ENCODE data around the gene IBA57. TPM values are rescaled to one million over a fixed set of nuclear protein-coding genes. Genes with fewer than 3 reads are reported as not detected.
"Not testable (repeated sequence)": the region's sequence is repeated elsewhere in the genome, so short reads cannot be mapped to it uniquely, and the experiment has no call there.

The IBA57 gene
- total and polyA plus RNA-seq, 4 donors: 2.8 to 21.4 (median 6.9) TPM

- 82 to 89% methylated on average over 27 to 32 of the region's 32 CpGs for WGBS, 2 donors
These were observed 16.9 kb downstream of the IBA57 start for GRCh38 chr1:228182296-228183030.

GRCh38 chr1:228184152-228184551, 18.5 kb downstream of the IBA57 start:
- Histone ChIP-seq H3K27ac (ENCODE audit: low read depth in 1 of 2, low read length in 1 of 2) (no peak overlapping the region), H3K9ac (ENCODE audit: insufficient read depth in 1 of 2, low read length in 2 of 2) (no peak overlapping the region), H3K27me3 (ENCODE audit: control insufficient read depth in 3 of 3, insufficient read depth in 3 of 3, low read length in 2 of 3) (no peaks in the 10 kb centered on the region), H3K4me1 (ENCODE audit: control insufficient read depth in 5 of 5, insufficient read depth in 5 of 5, low read length in 5 of 5) (peaks cover 0 to 6% (median 0%) of the 10 kb centered on the region in 5 donors), H3K9me3 (ENCODE audit: control insufficient read depth in 4 of 4, insufficient read depth in 3 of 4, low read length in 3 of 4) (no peaks in the 10 kb centered on the region), H3K36me3 (ENCODE audit: control insufficient read depth in 4 of 4, insufficient read depth in 4 of 4, low read length in 4 of 4) (peaks cover 0 to 2% (median 0%) of the 10 kb centered on the region in 4 donors), H3K4me3 (no peak overlapping the region)
- WGBS, 2 donors: 87 to 88% methylated on average over 7 of the region's 7 CpGs
- ATAC-seq (ENCODE audit: insufficient read depth, low FRiP score): no peak
- no peak for TF ChIP-seq CTCF (IDR thresholded peaks at IDR 0.05; ENCODE audit: control extremely low read depth, extremely low read depth)
- no peak for DNase-seq

More at GRCh38 chr1:228182296-228183030, 16.9 kb downstream of the IBA57 start:
- peaks cover 0 to 2% (median 0%) of the 10 kb centered on the region in 4 donors for H3K36me3 ChIP-seq (ENCODE audit: control insufficient read depth in 4 of 4, insufficient read depth in 4 of 4, low read length in 4 of 4)
- no peak for TF ChIP-seq CTCF (IDR thresholded peaks at IDR 0.05; ENCODE audit: control extremely low read depth, extremely low read depth)
- DNase-seq: no peak
- no peaks in the 10 kb centered on the region for H3K9me3 ChIP-seq (ENCODE audit: control insufficient read depth in 4 of 4, insufficient read depth in 3 of 4, low read length in 3 of 4)
- H3K9ac ChIP-seq (ENCODE audit: insufficient read depth in 1 of 2, low read length in 2 of 2): no peak overlapping the region
- no peak for ATAC-seq (ENCODE audit: insufficient read depth, low FRiP score)
- no peak overlapping the region for H3K27ac ChIP-seq (ENCODE audit: low read depth in 1 of 2, low read length in 1 of 2)
- H3K27me3 ChIP-seq (ENCODE audit: control insufficient read depth in 3 of 3, insufficient read depth in 3 of 3, low read length in 2 of 3): no peaks in the 10 kb centered on the region
- peaks cover 0 to 6% (median 0%) of the 10 kb centered on the region in 5 donors for H3K4me1 ChIP-seq (ENCODE audit: control insufficient read depth in 5 of 5, insufficient read depth in 5 of 5, low read length in 5 of 5)
- no peak overlapping the region for H3K4me3 ChIP-seq

- H3K36me3 ChIP-seq (ENCODE audit: control insufficient read depth in 4 of 4, insufficient read depth in 4 of 4, low read length in 4 of 4): peaks cover 0 to 2% (median 0%) of the 10 kb centered on the region in 4 donors
- peaks cover 0 to 5% (median 0%) of the 10 kb centered on the region in 5 donors for H3K4me1 ChIP-seq (ENCODE audit: control insufficient read depth in 5 of 5, insufficient read depth in 5 of 5, low read length in 5 of 5)
- no peak overlapping the region for H3K4me3 ChIP-seq
- no peak overlapping the region for H3K27ac ChIP-seq (ENCODE audit: low read depth in 1 of 2, low read length in 1 of 2)
- H3K27me3 ChIP-seq (ENCODE audit: control insufficient read depth in 3 of 3, insufficient read depth in 3 of 3, low read length in 2 of 3): no peaks in the 10 kb centered on the region
- no peaks in the 10 kb centered on the region for H3K9me3 ChIP-seq (ENCODE audit: control insufficient read depth in 4 of 4, insufficient read depth in 3 of 4, low read length in 3 of 4)
- no peak for TF ChIP-seq CTCF (IDR thresholded peaks at IDR 0.05; ENCODE audit: control extremely low read depth, extremely low read depth)
- DNase-seq (no peak), ATAC-seq (ENCODE audit: insufficient read depth, low FRiP score) (no peak)
- no peak overlapping the region for H3K9ac ChIP-seq (ENCODE audit: insufficient read depth in 1 of 2, low read length in 2 of 2)
- 75 to 85% methylated on average over 11 of the region's 11 CpGs for WGBS, 2 donors
These were observed 20.0 kb downstream of the IBA57 start for GRCh38 chr1:228185641-228185965.

GRCh38 chr1:228188249-228188648, 22.6 kb downstream of the IBA57 start:
- not testable (repeated sequence) for H3K4me3 ChIP-seq; H3K4me1 ChIP-seq (ENCODE audit: control insufficient read depth in 5 of 5, insufficient read depth in 5 of 5, low read length in 5 of 5); H3K27ac ChIP-seq (ENCODE audit: low read depth in 1 of 2, low read length in 1 of 2); H3K9me3 ChIP-seq (ENCODE audit: control insufficient read depth in 4 of 4, insufficient read depth in 3 of 4, low read length in 3 of 4); H3K36me3 ChIP-seq (ENCODE audit: control insufficient read depth in 4 of 4, insufficient read depth in 4 of 4, low read length in 4 of 4); H3K9ac ChIP-seq (ENCODE audit: insufficient read depth in 1 of 2, low read length in 2 of 2); H3K27me3 ChIP-seq (ENCODE audit: control insufficient read depth in 3 of 3, insufficient read depth in 3 of 3, low read length in 2 of 3); DNase-seq; ATAC-seq (ENCODE audit: insufficient read depth, low FRiP score)
- WGBS, 2 donors: 85 to 86% methylated on average over 2 of the region's 2 CpGs

Data from lung (tissue), 12 donors.